ENCODE results near the gene KDM7A.
"Not testable (repeated sequence)": the region's sequence is repeated elsewhere in the genome, so short reads cannot be mapped to it uniquely, and the experiment has no call there.

The KDM7A gene, protein sequence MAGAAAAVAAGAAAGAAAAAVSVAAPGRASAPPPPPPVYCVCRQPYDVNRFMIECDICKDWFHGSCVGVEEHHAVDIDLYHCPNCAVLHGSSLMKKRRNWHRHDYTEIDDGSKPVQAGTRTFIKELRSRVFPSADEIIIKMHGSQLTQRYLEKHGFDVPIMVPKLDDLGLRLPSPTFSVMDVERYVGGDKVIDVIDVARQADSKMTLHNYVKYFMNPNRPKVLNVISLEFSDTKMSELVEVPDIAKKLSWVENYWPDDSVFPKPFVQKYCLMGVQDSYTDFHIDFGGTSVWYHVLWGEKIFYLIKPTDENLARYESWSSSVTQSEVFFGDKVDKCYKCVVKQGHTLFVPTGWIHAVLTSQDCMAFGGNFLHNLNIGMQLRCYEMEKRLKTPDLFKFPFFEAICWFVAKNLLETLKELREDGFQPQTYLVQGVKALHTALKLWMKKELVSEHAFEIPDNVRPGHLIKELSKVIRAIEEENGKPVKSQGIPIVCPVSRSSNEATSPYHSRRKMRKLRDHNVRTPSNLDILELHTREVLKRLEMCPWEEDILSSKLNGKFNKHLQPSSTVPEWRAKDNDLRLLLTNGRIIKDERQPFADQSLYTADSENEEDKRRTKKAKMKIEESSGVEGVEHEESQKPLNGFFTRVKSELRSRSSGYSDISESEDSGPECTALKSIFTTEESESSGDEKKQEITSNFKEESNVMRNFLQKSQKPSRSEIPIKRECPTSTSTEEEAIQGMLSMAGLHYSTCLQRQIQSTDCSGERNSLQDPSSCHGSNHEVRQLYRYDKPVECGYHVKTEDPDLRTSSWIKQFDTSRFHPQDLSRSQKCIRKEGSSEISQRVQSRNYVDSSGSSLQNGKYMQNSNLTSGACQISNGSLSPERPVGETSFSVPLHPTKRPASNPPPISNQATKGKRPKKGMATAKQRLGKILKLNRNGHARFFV

DNA sequence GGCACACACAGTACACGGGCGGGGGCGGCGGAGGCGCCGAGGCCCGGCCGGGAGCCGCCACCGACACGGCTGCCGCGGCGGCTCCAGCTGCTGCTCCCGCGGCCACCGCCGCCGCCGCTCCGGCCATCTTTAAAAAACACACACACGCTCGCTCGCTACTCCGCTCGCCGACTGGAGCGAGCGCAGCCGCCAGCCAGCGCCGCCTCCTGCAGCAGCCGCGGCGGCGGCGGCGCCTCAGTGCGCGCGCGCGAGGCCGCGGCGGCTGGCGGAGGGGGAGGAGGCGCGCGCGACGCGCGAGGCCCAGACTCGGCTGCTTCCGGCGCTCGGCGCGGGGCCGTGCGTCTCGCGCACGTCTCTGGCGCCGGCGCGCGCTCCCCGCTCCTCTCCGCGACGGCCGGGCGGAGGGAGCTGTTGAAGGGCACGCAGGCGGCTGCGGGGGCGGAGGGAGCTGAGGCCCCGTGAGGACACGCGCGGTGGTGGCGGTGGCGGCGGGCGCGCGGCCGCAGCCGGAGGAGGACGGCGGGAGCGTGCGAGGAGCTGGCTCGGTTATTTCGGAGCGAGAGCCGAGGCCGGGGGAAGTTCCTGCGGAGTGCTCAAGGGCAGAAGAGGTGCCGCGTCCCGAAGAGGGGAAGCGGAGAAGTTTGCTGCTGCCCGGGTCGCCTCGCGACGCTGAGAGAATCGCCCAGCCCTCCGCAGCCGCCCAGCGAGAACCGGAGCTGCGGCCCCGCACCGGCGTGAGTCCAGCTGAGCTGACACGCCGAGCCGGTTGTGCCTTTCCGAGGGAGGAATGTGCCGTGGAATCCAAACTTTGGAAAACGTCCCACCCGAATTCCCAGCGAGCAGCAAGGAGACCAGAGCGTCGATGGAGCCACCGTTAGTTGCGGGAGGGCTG is at the start of gene KDM7A:
TSS of gene KDM7A (minus strand) at position 173 of the 892 bp plus-strand sequence. CDS start at position 127, 46 bp downstream.
- DNase-seq = peak; percentile 93

DNA sequence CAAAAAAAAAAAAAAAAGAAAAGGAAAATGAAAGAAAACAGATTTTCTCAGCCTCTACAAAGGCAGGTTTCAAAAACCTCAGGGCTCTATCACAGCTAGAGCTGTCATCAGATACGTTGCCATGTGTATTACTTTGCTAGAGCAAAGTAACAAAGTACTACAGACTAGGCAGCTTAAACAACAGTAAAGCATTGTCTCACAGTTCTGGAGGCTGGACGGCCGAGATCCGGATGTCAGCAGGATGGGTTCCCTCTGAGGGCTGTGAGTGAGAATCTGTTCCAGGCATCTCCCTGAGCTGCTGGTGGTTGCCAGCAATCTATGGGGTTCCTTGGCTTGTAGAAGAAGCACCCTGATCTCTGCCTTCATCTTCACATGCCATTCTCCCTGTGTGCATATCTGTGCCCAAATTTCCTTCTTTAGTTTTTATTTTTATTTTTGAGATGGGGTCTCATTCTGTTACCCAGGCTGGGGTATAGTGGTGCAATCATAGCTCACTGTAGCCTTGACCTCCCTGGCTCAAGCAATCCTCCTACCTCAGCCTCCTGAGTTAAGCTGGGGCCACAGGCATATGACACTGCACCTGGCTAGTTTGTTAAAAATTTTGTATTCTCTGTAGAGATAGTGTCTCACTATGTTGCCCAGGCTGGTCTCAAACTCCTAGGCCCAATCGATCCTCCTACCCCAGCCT is 48.9 kb upstream of the KDM7A start:
- DNase-seq = no peak

DNA sequence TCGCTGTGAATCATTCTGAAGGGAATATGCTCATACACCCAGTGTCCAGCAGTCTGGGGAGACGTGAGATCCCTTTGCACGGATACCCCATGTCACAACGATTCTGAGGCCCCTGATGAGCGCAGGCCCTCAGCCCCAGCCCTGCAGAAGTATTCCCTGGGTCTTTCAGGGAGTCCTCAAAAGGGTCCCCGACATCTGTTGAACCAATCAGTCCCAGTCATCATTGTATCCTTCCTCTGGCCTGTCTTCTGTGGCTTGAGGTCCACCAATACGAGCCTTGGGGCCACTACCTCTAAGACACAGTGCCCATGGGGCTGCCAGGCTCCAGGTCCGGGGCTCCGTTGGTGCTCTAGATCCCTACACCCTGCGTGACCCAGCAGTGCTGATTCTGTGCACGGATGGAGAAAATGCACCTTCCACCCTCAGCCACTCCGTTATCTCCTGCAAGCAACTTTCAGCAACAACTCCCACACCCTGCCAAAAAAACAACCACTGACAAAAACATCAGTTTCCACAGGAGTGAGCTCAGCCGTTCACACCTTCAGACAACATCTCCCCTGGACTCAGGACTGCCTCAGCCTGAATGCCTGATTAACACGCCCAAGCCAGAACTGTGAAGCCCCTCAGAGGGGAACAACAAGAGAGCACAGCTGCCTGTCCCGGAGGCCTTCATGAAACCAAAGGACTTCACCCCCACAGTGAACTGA is 46.9 kb upstream of the KDM7A start:
- DNase-seq = peak; percentile 17

GRCh38 chr7:140222814-140223213 is 46.0 kb upstream of the KDM7A start:
- no peak for DNase-seq

DNA sequence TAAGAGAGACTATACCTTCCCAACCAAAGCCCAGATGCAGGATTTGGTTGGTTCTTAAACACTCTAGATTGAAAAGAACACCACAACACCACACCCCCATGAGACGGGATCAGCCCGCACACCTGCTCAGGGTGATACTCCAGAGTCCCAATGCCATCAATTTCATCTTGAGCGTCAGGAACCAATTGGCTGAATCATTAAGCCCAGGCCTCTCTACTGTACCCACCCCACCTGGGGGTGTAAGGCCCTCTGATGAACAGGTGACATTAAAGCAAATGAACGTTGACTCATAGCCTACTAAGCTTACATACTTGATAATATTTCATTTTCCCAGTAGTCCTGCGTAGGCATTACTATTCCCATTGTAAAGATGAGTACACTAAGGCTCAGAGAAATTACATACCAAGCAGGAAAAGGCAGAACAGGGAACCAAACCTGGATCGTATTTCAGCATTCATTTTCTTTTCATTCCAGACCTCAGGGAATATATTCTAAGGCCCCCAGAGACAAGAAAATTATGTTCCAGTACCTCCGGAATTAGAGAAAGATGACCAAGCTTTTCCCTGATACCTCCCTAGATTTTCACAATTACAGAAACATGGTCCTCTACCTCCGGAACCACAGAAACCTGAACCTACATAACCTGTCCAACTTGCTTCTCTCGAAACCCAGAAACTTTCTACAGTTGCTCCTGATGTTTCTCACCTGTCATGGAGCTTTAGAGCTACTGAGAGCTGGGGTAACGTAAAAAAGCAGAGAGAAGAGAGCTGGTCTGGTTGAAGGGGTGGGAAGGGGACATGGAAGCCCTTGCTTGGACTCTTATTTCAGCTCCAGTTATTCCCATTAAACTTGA is 43.1 kb upstream of the KDM7A start:
- no peak for DNase-seq

GRCh38 chr7:140218656-140219055 is 41.9 kb upstream of the KDM7A start:
- DNase-seq = no peak

- DNase-seq = no peak
Observed at GRCh38 chr7:140217750-140218501, 41.1 kb upstream of the KDM7A start.

- DNase-seq = no peak
Observed at GRCh38 chr7:140215281-140215680, 38.5 kb upstream of the KDM7A start.

DNA sequence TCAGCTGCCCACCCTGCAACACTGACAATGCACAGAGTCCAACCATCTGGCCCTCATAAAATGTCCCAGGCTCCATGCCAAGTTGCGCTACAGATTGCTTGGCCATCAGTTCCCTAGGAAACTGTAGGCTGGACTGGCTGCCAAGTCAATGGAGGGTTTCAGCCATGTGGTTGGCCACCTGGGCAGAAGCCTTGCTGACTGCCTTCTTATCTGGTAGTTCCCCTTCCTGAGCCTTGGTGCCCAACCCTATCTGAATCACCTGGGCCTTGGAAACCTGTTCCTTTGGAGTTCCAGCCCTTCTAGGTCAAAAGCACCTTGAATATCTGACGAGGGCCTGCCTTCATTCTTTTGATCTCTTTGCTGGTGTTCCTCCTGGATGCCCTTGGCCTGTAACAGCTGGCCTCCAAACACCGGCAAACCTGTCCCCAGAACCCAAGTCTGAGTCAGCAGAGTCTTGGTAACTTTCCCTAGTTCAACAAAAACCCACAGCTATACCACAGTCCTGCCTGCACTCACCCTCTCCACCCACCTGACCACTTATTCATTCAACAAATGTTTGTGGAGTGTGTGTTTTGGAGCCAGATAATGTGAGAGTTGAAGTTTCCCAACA is 37.4 kb upstream of the KDM7A start:
- peak; percentile 28 for DNase-seq

GRCh38 chr7:140213684-140214074 is 36.9 kb upstream of the KDM7A start:
- no peak for DNase-seq

- peak; percentile 58 for DNase-seq
Observed at GRCh38 chr7:140212100-140212881, 35.5 kb upstream of the KDM7A start.

DNA sequence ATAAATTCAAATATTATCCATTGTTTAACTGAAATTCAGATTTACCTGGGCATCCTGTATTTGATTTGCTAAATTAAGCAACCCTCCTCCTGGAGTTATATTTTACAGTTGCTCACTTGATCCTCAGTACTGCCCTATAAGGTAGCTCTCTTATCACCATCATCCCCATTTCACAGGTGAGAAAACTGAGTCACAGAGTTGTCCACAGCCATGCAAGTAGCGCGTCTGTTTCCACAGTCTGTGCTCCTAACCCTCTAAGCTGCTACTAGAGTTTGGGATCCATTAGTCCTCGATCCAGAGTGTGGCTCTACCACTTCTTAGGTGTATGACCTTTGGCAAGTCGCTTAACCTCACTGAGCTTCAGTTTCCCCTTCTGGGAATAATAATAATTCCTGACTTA is 34.9 kb upstream of the KDM7A start:
- DNase-seq = no peak

DNA sequence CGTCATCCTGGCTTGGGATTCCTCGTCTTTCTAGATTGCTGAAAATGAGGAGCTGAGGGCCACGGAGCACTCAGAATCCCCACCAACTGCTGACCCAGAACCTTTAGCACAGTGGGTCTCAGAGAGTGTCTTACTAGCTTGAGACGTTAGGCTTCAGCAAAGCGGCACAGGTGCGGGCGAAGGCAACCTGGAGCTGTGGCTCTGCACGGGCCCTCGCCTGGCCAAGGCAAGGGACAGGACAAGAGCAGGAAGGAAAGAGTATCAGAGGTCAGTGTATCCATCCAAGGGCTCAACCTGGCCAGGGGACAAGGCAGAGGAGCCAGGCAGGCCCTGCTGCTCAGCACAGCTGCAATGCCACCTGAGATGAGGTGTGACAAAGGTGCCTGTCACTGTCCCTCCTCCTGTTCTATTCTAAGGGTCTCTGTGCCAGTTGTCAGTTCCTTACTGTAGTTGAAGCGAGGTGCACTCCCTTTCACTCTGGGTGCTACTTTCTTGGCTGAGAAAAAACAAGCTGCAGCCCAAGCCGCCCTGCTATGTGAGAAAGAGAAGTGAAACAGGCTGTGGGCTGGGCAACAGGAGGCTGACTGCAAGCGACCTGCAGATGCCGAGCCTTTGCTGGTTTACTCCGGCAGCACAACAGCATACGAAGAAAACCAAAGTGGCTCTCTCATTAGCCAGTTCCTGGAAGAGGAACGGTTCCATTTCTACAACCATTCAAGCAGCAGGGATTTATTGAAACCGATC is 33.3 kb upstream of the KDM7A start:
- DNase-seq = peak; percentile 75

- no peak for DNase-seq
Observed at GRCh38 chr7:140206616-140207389, 30.0 kb upstream of the KDM7A start.

DNA sequence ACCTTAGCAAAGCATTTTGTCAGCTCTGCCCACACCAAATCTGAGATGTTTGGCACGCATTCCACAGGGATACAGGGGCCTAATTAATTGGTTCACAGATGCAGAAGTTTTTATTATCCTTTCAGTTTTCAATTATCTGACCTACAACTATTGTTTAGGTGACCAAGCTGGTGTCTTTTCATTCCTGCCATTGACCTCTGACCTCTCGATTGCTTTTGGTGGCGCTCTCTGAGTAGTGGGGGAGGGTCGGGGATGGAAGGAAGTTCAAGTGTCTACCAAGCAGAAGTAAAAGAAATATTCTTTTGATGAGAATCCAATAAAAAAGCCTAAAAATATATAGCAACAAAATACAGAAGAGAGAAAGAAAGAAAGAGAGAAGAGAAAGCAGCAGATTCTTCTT is 28.8 kb upstream of the KDM7A start:
- DNase-seq = no peak

DNA sequence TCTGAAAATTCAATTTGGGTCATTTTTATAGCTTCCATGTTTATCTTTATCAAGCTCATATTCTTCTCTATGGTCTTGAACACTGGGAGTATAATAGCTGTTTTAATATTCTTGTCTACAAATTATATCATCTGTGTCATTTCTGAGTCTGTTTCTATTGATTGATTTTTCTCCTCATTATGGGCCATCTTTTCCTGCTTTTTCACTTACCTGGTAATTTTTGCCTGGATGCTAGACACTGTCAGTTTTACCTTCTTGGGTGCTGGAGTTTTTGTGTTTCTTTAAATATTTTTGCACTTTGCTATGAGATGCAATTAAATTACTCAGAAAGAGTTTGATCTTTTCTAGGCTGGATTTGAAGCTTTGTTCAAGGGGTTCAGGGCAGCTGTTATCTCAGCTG is 26.8 kb upstream of the KDM7A start:
- no peak for DNase-seq

- not testable (repeated sequence) for DNase-seq
Observed at GRCh38 chr7:140202942-140203341, 26.2 kb upstream of the KDM7A start.
